HepG2 (cell line): ENCODE measurements around the gene TPI1. TPM values are rescaled to one million over a fixed set of nuclear protein-coding genes. Genes with fewer than 3 reads are reported as not detected.

Source experiments
- BCL3 ChIP-seq: sonication (generic); formaldehyde crosslinking; IDR thresholded peaks from 2 replicates; pipeline ENCODE4 v1.5.1; 2020; ENCODE audit warnings: mild to moderate bottlenecking, missing genetic modification reagents, moderate library complexity
- HIC2 ChIP-seq: sonication (generic); formaldehyde crosslinking; IDR thresholded peaks from 2 replicates; pipeline ENCODE4 v1.9.0; 2022; ENCODE audit warnings: low read depth, missing genetic modification reagents
- NCOR1 ChIP-seq: fragments of 200-600 bp; sonication (generic); IDR thresholded peaks from 2 replicates; pipeline ENCODE4 v1.7.0; 2017; ENCODE audit warnings: antibody characterized with exemption, low read length, borderline replicate concordance
- PATZ1 ChIP-seq: sonication (generic); formaldehyde crosslinking; IDR thresholded peaks from 2 replicates; pipeline ENCODE4 v1.4.0; 2020; ENCODE audit warnings: missing genetic modification reagents
- PBX3 ChIP-seq: sonication (generic); formaldehyde crosslinking; IDR thresholded peaks from 2 replicates; pipeline ENCODE4 v1.8.1; 2023; ENCODE audit warnings: missing genetic modification reagents, inconsistent platforms, borderline replicate concordance
- PHF8 ChIP-seq: sonication (generic); formaldehyde crosslinking; IDR thresholded peaks from 2 replicates; pipeline ENCODE4 v1.5.0; 2020; ENCODE audit warnings: missing genetic modification reagents
- RFXAP ChIP-seq: sonication (generic); formaldehyde crosslinking; IDR thresholded peaks from 2 replicates; pipeline ENCODE4 v1.4.0; 2020; ENCODE audit warnings: missing genetic modification reagents, borderline replicate concordance
- SSRP1 ChIP-seq: IDR thresholded peaks from 2 replicates; pipeline ENCODE4 v1.6.1; 2016; ENCODE audit warnings: control low read depth
- THAP11 ChIP-seq: IDR thresholded peaks from 2 replicates; pipeline ENCODE4 v1.6.1; 2016; ENCODE audit warnings: missing biosample characterization, missing genetic modification reagents
- U2AF2 ChIP-seq: fragments of 200-400 bp; formaldehyde crosslinking; IDR thresholded peaks from 2 replicates; pipeline ENCODE4 v1.6.1; 2017; ENCODE audit warnings: low read depth, mild to moderate bottlenecking, low read length
- ZBTB14 ChIP-seq: sonication (generic); formaldehyde crosslinking; IDR thresholded peaks from 2 replicates; pipeline ENCODE4 v1.4.0; 2020; ENCODE audit warnings: missing genetic modification reagents
- ZMYM4 ChIP-seq: sonication (generic); formaldehyde crosslinking; IDR thresholded peaks from 2 replicates; pipeline ENCODE4 v1.8.1; 2023; ENCODE audit warnings: mild to moderate bottlenecking, missing genetic modification reagents
- ZNF256 ChIP-seq: sonication (generic); formaldehyde crosslinking; conservative IDR thresholded peaks from 2 replicates; pipeline ENCODE4 v1.4.0; 2020; ENCODE audit warnings: missing genetic modification reagents
- ZNF510 ChIP-seq: sonication (generic); formaldehyde crosslinking; IDR thresholded peaks from 2 replicates; pipeline ENCODE4 v1.4.0; 2020; ENCODE audit warnings: low read depth, mild to moderate bottlenecking, missing genetic modification reagents
- ZNF558 ChIP-seq: sonication (generic); formaldehyde crosslinking; IDR thresholded peaks from 2 replicates; pipeline ENCODE4 v1.9.0; 2022; ENCODE audit warnings: mild to moderate bottlenecking, missing genetic modification reagents, borderline replicate concordance
- ZNF607 ChIP-seq: sonication (generic); formaldehyde crosslinking; IDR thresholded peaks from 2 replicates; pipeline ENCODE4 v1.5.1; 2020; ENCODE audit warnings: missing genetic modification reagents, mild to moderate bottlenecking, borderline replicate concordance
- ZNF883 ChIP-seq: sonication (generic); formaldehyde crosslinking; IDR thresholded peaks from 2 replicates; pipeline ENCODE4 v1.5.1; 2020; ENCODE audit warnings: mild to moderate bottlenecking, missing genetic modification reagents; ENCODE audit errors: not compliant biosample characterization
- polyA plus RNA-seq, 8 experiments: library from polyadenylated mRNA; depleted of rRNA in 3 of 8; stranded (reverse) in 7 of 8; unstranded in 1 of 8; fragments of >200 nt; fragmentation: Illumina TruSeq in 4 of 8; extraction: Trizol in 4 of 8; gene quantifications; 2 replicates each; pipeline versions ENCODE4 v1.2.1 to v1.2.3, GENCODE V29; 2011 to 2016; ENCODE audit warnings: low read depth in 4 of 8, missing spikeins in 1 of 8, mixed read lengths in 1 of 8; ENCODE audit not compliant: insufficient read depth in 1 of 8
- total RNA-seq, 5 experiments: library from RNA; depleted of rRNA; stranded (reverse); fragments of >200 nt; fragmentation: Illumina TruSeq; extraction: Trizol; gene quantifications; 2 replicates each; pipeline ENCODE4 v1.2.3, GENCODE V29; 2016; ENCODE audit warnings: low read depth in 1 of 5

The TPI1 gene
- total and polyA plus RNA-seq, 2 of the 13 experiments (the other 11 are each of a cell fraction or from before 2014, with no cell fraction given) = 945 to 2,535 TPM

GRCh38 chr12:6904280-6905276 is 37.2 kb downstream of the TPI1 start, which contains the start of gene LRRC23 (continued):
- TF ChIP-seq HIC2 (CRISPR knock-in tag) (no peak), ZNF883 (CRISPR knock-in tag) (peak; percentile 32), PHF8 (CRISPR knock-in tag) (0 out of 2 replicates have a peak, but pooled peaks have one; percentile 40), ZBTB14 (CRISPR knock-in tag) (no peak), ZNF510 (CRISPR knock-in tag) (0 out of 2 replicates have a peak, but pooled peaks have one; percentile 64), ZNF256 (CRISPR knock-in tag) (no peak; the same call in 1 of the 2 replicates), PATZ1 (CRISPR knock-in tag) (0 out of 2 replicates have a peak, but pooled peaks have one; percentile 9), ZNF558 (CRISPR knock-in tag) (no peak), ZNF607 (CRISPR knock-in tag) (peak; percentile 58; the same call in 1 of the 2 replicates), U2AF2 (0 out of 2 replicates have a peak, but pooled peaks have one; percentile 30), PBX3 (CRISPR knock-in tag) (no peak), THAP11 (CRISPR knock-in tag) (peak; percentile 60; the same call in 1 of the 2 replicates), NCOR1 (0 out of 2 replicates have a peak, but pooled peaks have one; percentile 22), ZMYM4 (CRISPR knock-in tag) (peak; percentile 60), BCL3 (CRISPR knock-in tag) (no peak; the same call in 1 of the 2 replicates), SSRP1 (CRISPR knock-in tag) (no peak), RFXAP (CRISPR knock-in tag) (peak; percentile 40; the same call in 1 of the 2 replicates)
